Caco-2 (cell line): Measurements from ENCODE around the gene RFLNA. TPM values are rescaled to one million over a fixed set of nuclear protein-coding genes. Genes with fewer than 3 reads are reported as not detected.

ENCODE experiments used
- BruUV-seq: library from RNA; stranded (reverse); fragments of 400-500 nt; replicated peaks from 2 replicates; lab custom pipeline; 2021; lab: Mats Ljungman, UMichigan
- CTCF ChIA-PET: fragments of 300-600 bp; sonication (Branson Sonifier 250); formaldehyde crosslinking; loops from one replicate; lab custom pipeline; 2022; ENCODE audit warnings: antibody characterized with exemption; lab: Charles Lee
- POLR2A ChIA-PET: fragments of 300-600 bp; sonication (Branson Sonifier 250); formaldehyde crosslinking; loops from one replicate; lab custom pipeline; 2022; ENCODE audit warnings: antibody characterized with exemption; lab: Charles Lee
- DNase-seq, 2 experiments: peaks; one replicate each; pipeline versions ENCODE4 v3.0.0 to v3.0.0-alpha.2; 2020 to 2022
- H3K27me3 ChIP-seq: replicated peaks from 2 replicates; pipeline ENCODE4 v1.6.0; 2011; ENCODE audit warnings: low read length; ENCODE audit not compliant: control insufficient read depth, insufficient read depth
- H3K36me3 ChIP-seq: 2 replicates; pipeline ENCODE4 v1.5.1; 2011; ENCODE audit warnings: low read length; ENCODE audit not compliant: control insufficient read depth, insufficient read depth
- H3K4me1 ChIP-seq: fragments of 250-450 bp; sonication (Bioruptor Pico); 2 replicates; pipeline ENCODE4 v1.5.1; 2020; ENCODE audit warnings: mild to moderate bottlenecking
- H3K4me3 ChIP-seq: 2 replicates; pipeline ENCODE4 v1.5.1; 2011; ENCODE audit warnings: low read depth, mild to moderate bottlenecking, control low read depth, low read length
- H3K9me3 ChIP-seq: fragments of 250-450 bp; sonication (Bioruptor Pico); 2 replicates; pipeline ENCODE4 v1.5.1; 2020; ENCODE audit warnings: mild to moderate bottlenecking, moderate library complexity
- H3K27ac Mint-ChIP-seq: one replicate; pipeline ENCODE4 v1.8.0; 2022; ENCODE audit warnings: mixed read lengths; ENCODE audit not compliant: unreplicated experiment
- H3K27me3 Mint-ChIP-seq: one replicate; pipeline ENCODE4 v1.8.0; 2022; ENCODE audit warnings: mixed read lengths; ENCODE audit not compliant: insufficient read depth, unreplicated experiment
- H3K36me3 Mint-ChIP-seq: one replicate; pipeline ENCODE4 v1.8.0; 2022; ENCODE audit warnings: mild to moderate bottlenecking, mixed read lengths; ENCODE audit not compliant: insufficient read depth, unreplicated experiment
- H3K4me1 Mint-ChIP-seq: one replicate; pipeline ENCODE4 v1.8.0; 2022; ENCODE audit warnings: low read depth, mixed read lengths; ENCODE audit not compliant: unreplicated experiment
- H3K4me3 Mint-ChIP-seq: one replicate; pipeline ENCODE4 v1.8.0; 2022; ENCODE audit warnings: mild to moderate bottlenecking, moderate library complexity, mixed read lengths; ENCODE audit not compliant: unreplicated experiment
- H3K9me3 Mint-ChIP-seq: one replicate; pipeline ENCODE4 v1.8.0; 2022; ENCODE audit warnings: mixed read lengths; ENCODE audit not compliant: unreplicated experiment
- CTCF ChIP-seq, 2 experiments: fragments of 200-600 bp in 1 of 2; IDR thresholded peaks; 1 replicate in 1 of 2; 2 replicates in 1 of 2; pipeline versions ENCODE4 v1.5.1 to v1.8.0; 2011 to 2022; ENCODE audit warnings: antibody characterized with exemption in 1 of 2, control low read depth in 1 of 2, inconsistent platforms in 1 of 2, low read depth in 1 of 2, low read length in 1 of 2, mild to moderate bottlenecking in 1 of 2, moderate library complexity in 1 of 2; ENCODE audit not compliant: insufficient read depth in 1 of 2, severe bottlenecking in 1 of 2, unreplicated experiment in 1 of 2
- intact Hi-C: fragments of 100-400 bp; cut with micrococcal nuclease; formaldehyde crosslinking; loops from one replicate; pipeline ENCODE4 v1.10.0; 2022; ENCODE audit not compliant: unreplicated experiment
- total RNA-seq: library from RNA; stranded (reverse); gene quantifications from 2 replicates; pipeline ENCODE4 v1.2.3, GENCODE V29; 2022

The RFLNA gene
- total RNA-seq, 1 experiment from 2014 or later, result 15.4 TPM

- BruUV-seq, result no TSS peak
These were observed 20.6 kb downstream of the RFLNA start for GRCh38 chr12:124315372-124316044.

GRCh38 chr12:124316257-124316900, 21.5 kb downstream of the RFLNA start:
- H3K36me3 Mint-ChIP-seq, result peaks cover 33% of the 10 kb centered on the region

More at GRCh38 chr12:124315372-124316044, 20.6 kb downstream of the RFLNA start:
- no peak for DNase-seq
- peaks cover 26% of the 10 kb centered on the region for H3K36me3 Mint-ChIP-seq
- Histone ChIP-seq H3K4me1 (peaks cover 5% of the 10 kb centered on the region; the same call in 1 of the 2 replicates), H3K27me3 (no peaks in the 10 kb centered on the region), H3K4me3 (no peak overlapping the region), H3K9me3 (no peaks in the 10 kb centered on the region), H3K36me3 (peaks cover 3% of the 10 kb centered on the region; the same call in 1 of the 2 replicates)
- H3K27ac Mint-ChIP-seq, result no peak overlapping the region
- no peaks in the 10 kb centered on the region for H3K9me3 Mint-ChIP-seq
- POLR2A ChIA-PET, result no interaction called here
- no peak overlapping the region for H3K4me3 Mint-ChIP-seq
- intact Hi-C loops, result no loop called here
- TF ChIP-seq CTCF (IDR thresholded peaks at IDR 0.05; ENCODE audit: insufficient read depth in 1 of 2, low read depth in 1 of 2, low read length in 1 of 2, severe bottlenecking in 1 of 2, unreplicated experiment in 1 of 2), result no peak
- peaks cover 8% of the 10 kb centered on the region for H3K4me1 Mint-ChIP-seq
- CTCF ChIA-PET, result interaction anchor here (1.8 kb wide), 1 partner anchor 262 kb away, joined by 7 read pairs; no protein-coding TSS in a partner anchor
- no peaks in the 10 kb centered on the region for H3K27me3 Mint-ChIP-seq

More at GRCh38 chr12:124316257-124316900, 21.5 kb downstream of the RFLNA start:
- POLR2A ChIA-PET, result no interaction called here
- no peaks in the 10 kb centered on the region for H3K9me3 Mint-ChIP-seq
- peaks cover 8% of the 10 kb centered on the region for H3K4me1 Mint-ChIP-seq
- no peak overlapping the region for H3K27ac Mint-ChIP-seq
- intact Hi-C loops, result no loop called here
- CTCF ChIA-PET, result interaction anchor here (1.8 kb wide), 1 partner anchor 263 kb away, joined by 7 read pairs; no protein-coding TSS in a partner anchor
- Histone ChIP-seq H3K27me3 (no peaks in the 10 kb centered on the region), H3K9me3 (no peaks in the 10 kb centered on the region), H3K4me3 (no peak overlapping the region), H3K4me1 (peaks cover 5% of the 10 kb centered on the region; the same call in 1 of the 2 replicates), H3K36me3 (0 out of 2 replicates have a peak, but pooled peaks cover 2% of the 10 kb centered on the region)
- no peak for DNase-seq
- BruUV-seq, result no TSS peak
- no peaks in the 10 kb centered on the region for H3K27me3 Mint-ChIP-seq
- no peak for TF ChIP-seq CTCF (IDR thresholded peaks at IDR 0.05; ENCODE audit: insufficient read depth in 1 of 2, low read depth in 1 of 2, low read length in 1 of 2, severe bottlenecking in 1 of 2, unreplicated experiment in 1 of 2)
- no peak overlapping the region for H3K4me3 Mint-ChIP-seq
